Muscle layer of duodenum (tissue), 2 donors: ENCODE data around the gene SARM1.

Experiments used
- H3K27ac ChIP-seq: one replicate; pipeline ENCODE4 v1.7.0; 2013; ENCODE audit warnings: mild to moderate bottlenecking, low read length
- H3K27me3 ChIP-seq: one replicate; pipeline ENCODE4 v1.7.0; 2013; ENCODE audit warnings: low read depth, mild to moderate bottlenecking, control low read depth, low read length
- H3K36me3 ChIP-seq, 2 donors: one replicate each; pipeline ENCODE4 v1.7.0; 2013; ENCODE audit warnings: low read length in 2 of 2, control low read depth in 1 of 2, mild to moderate bottlenecking in 1 of 2; ENCODE audit not compliant: insufficient read depth in 2 of 2, control insufficient read depth in 1 of 2
- H3K4me1 ChIP-seq, 2 donors: one replicate each; pipeline ENCODE4 v1.7.0; 2013; ENCODE audit warnings: low read length in 2 of 2, mild to moderate bottlenecking in 2 of 2, control low read depth in 1 of 2, moderate library complexity in 1 of 2; ENCODE audit not compliant: insufficient read depth in 2 of 2, control insufficient read depth in 1 of 2
- H3K4me3 ChIP-seq, 2 donors: one replicate each; pipeline ENCODE4 v1.7.0; 2013; ENCODE audit warnings: low read length in 2 of 2, low read depth in 1 of 2, mild to moderate bottlenecking in 1 of 2
- H3K9me3 ChIP-seq, 2 donors: one replicate each; pipeline ENCODE4 v1.7.0; 2013; ENCODE audit warnings: low read length in 2 of 2, control low read depth in 1 of 2, mild to moderate bottlenecking in 1 of 2; ENCODE audit not compliant: control insufficient read depth in 1 of 2
- donor health status: healthy.

The SARM1 gene

GRCh38 chr17:28398280-28398981, 26.9 kb downstream of the SARM1 start:
- peaks cover 9 to 39% of the 10 kb centered on the region in 2 donors for H3K36me3 ChIP-seq
- no peak overlapping the region for H3K4me3 ChIP-seq
- H3K27me3 ChIP-seq, result no peaks in the 10 kb centered on the region
- no peaks in the 10 kb centered on the region for H3K4me1 ChIP-seq
- no peaks in the 10 kb centered on the region for H3K9me3 ChIP-seq
- H3K27ac ChIP-seq, result no peak overlapping the region

GRCh38 chr17:28399808-28400207, 28.3 kb downstream of the SARM1 start:
- Histone ChIP-seq H3K36me3 (peaks cover 9 to 35% of the 10 kb centered on the region in 2 donors), H3K4me1 (peaks cover 4 to 8% of the 10 kb centered on the region in 2 donors), H3K27ac (no peak overlapping the region), H3K4me3 (no peak overlapping the region), H3K27me3 (no peaks in the 10 kb centered on the region), H3K9me3 (no peaks in the 10 kb centered on the region)

GRCh38 chr17:28402224-28402630, 30.7 kb downstream of the SARM1 start:
- no peak overlapping the region for H3K4me3 ChIP-seq
- H3K4me1 ChIP-seq, result peaks cover 10 to 13% of the 10 kb centered on the region in 2 donors
- H3K36me3 ChIP-seq, result peaks cover 0 to 16% of the 10 kb centered on the region in 2 donors
- no peaks in the 10 kb centered on the region for H3K27me3 ChIP-seq
- H3K9me3 ChIP-seq, result no peaks in the 10 kb centered on the region
- H3K27ac ChIP-seq, result no peak overlapping the region

GRCh38 chr17:28402844-28403243, 31.4 kb downstream of the SARM1 start:
- H3K9me3 ChIP-seq, result no peaks in the 10 kb centered on the region
- no peak overlapping the region for H3K27ac ChIP-seq
- H3K4me3 ChIP-seq, result no peak overlapping the region
- no peaks in the 10 kb centered on the region for H3K27me3 ChIP-seq
- peaks cover 10 to 13% of the 10 kb centered on the region in 2 donors for H3K4me1 ChIP-seq
- H3K36me3 ChIP-seq, result peaks cover 0 to 13% of the 10 kb centered on the region in 2 donors

- Histone ChIP-seq H3K4me1 (peaks cover 10 to 13% of the 10 kb centered on the region in 2 donors), H3K9me3 (no peaks in the 10 kb centered on the region), H3K36me3 (peaks cover 0 to 10% of the 10 kb centered on the region in 2 donors), H3K27ac (no peak overlapping the region), H3K4me3 (no peak overlapping the region), H3K27me3 (no peaks in the 10 kb centered on the region)
Measured at GRCh38 chr17:28404007-28404406, 32.5 kb downstream of the SARM1 start.

GRCh38 chr17:28404461-28404811, 32.9 kb downstream of the SARM1 start:
- peaks cover 10 to 13% of the 10 kb centered on the region in 2 donors for H3K4me1 ChIP-seq
- no peak overlapping the region for H3K27ac ChIP-seq

GRCh38 chr17:28404812-28405570, 33.5 kb downstream of the SARM1 start:
- Histone ChIP-seq H3K4me3 (peak overlapping the region; percentile 68 to 92), H3K4me1 (peaks cover 10 to 13% of the 10 kb centered on the region in 2 donors), H3K27me3 (no peaks in the 10 kb centered on the region), H3K9me3 (no peaks in the 10 kb centered on the region), H3K27ac (peak overlapping the region; percentile 56), H3K36me3 (peaks cover 0 to 5% of the 10 kb centered on the region in 2 donors)

More at GRCh38 chr17:28404461-28404811, 32.9 kb downstream of the SARM1 start:
- Histone ChIP-seq H3K36me3 (peaks cover 0 to 7% of the 10 kb centered on the region in 2 donors), H3K4me3 (peak overlapping the region in 1 of 2 donors; percentile 68), H3K9me3 (no peaks in the 10 kb centered on the region), H3K27me3 (no peaks in the 10 kb centered on the region)

GRCh38 chr17:28405632-28406472, 34.4 kb downstream of the SARM1 start, which contains the start of gene SLC46A1:
SLC46A1 (minus strand) TSS chr17:28406212; CDS start chr17:28406114, 98 bp downstream.
- H3K4me1 ChIP-seq, result peaks cover 10 to 13% of the 10 kb centered on the region in 2 donors
- peak within 1 kb of the TSS; percentile 56 for H3K27ac ChIP-seq
- peak within 1 kb of the TSS; percentile 68 to 92 for H3K4me3 ChIP-seq
- H3K36me3 ChIP-seq, result no peaks in the 10 kb centered on the region
- H3K27me3 ChIP-seq, result no peaks in the 10 kb centered on the region
- H3K9me3 ChIP-seq, result no peaks in the 10 kb centered on the region

- no peaks in the 10 kb centered on the region for H3K9me3 ChIP-seq
- peaks cover 10 to 13% of the 10 kb centered on the region in 2 donors for H3K4me1 ChIP-seq
- H3K36me3 ChIP-seq, result no peaks in the 10 kb centered on the region
- peak overlapping the region; percentile 68 to 92 for H3K4me3 ChIP-seq
- H3K27me3 ChIP-seq, result no peaks in the 10 kb centered on the region
- H3K27ac ChIP-seq, result no peak overlapping the region
Measured at GRCh38 chr17:28406473-28406814, 35.0 kb downstream of the SARM1 start.

- Histone ChIP-seq H3K4me1 (peaks cover 10 to 13% of the 10 kb centered on the region in 2 donors), H3K27ac (no peak overlapping the region), H3K27me3 (no peaks in the 10 kb centered on the region), H3K9me3 (no peaks in the 10 kb centered on the region), H3K4me3 (no peak overlapping the region), H3K36me3 (no peaks in the 10 kb centered on the region)
Measured at GRCh38 chr17:28407130-28407973, 35.9 kb downstream of the SARM1 start.
